Hepatocyte (in vitro differentiated cells): ENCODE results near the gene ERFL. TPM values are rescaled to one million over a fixed set of nuclear protein-coding genes. Genes with fewer than 3 reads are reported as not detected.

ENCODE experiments used
- DNase-seq: peaks from one replicate; pipeline ENCODE4 v3.0.0-alpha.2; 2016; ENCODE audit warnings: low spot score
- H2AFZ ChIP-seq: fragments of 200-600 bp; sonication (generic); 2 replicates; pipeline ENCODE4 v1.6.0; 2016; ENCODE audit warnings: antibody characterized with exemption, mild to moderate bottlenecking
- H3K27ac ChIP-seq: fragments of 200-600 bp; sonication (generic); 2 replicates; pipeline ENCODE4 v1.5.1; 2016; ENCODE audit warnings: mild to moderate bottlenecking
- H3K27me3 ChIP-seq: fragments of 200-600 bp; sonication (generic); 2 replicates; pipeline ENCODE4 v1.6.1; 2016
- H3K36me3 ChIP-seq: fragments of 200-600 bp; sonication (generic); replicated peaks from 2 replicates; pipeline ENCODE4 v1.5.1; 2016; ENCODE audit warnings: low read depth; ENCODE audit not compliant: insufficient read depth
- H3K4me1 ChIP-seq: fragments of 200-600 bp; sonication (generic); 2 replicates; pipeline ENCODE4 v1.5.1; 2016; ENCODE audit warnings: mild to moderate bottlenecking, moderate library complexity; ENCODE audit not compliant: insufficient read depth
- H3K4me2 ChIP-seq: fragments of 200-600 bp; sonication (generic); 2 replicates; pipeline ENCODE4 v1.6.0; 2016
- H3K4me3 ChIP-seq: fragments of 200-600 bp; sonication (generic); 2 replicates; pipeline ENCODE4 v1.5.1; 2016; ENCODE audit warnings: mild to moderate bottlenecking
- H3K79me2 ChIP-seq: fragments of 200-600 bp; sonication (generic); 2 replicates; pipeline ENCODE4 v1.6.0; 2017; ENCODE audit warnings: mild to moderate bottlenecking
- H3K9me2 ChIP-seq: fragments of 200-600 bp; sonication (generic); replicated peaks from 2 replicates; pipeline ENCODE4 v1.6.0; 2017; ENCODE audit warnings: mild to moderate bottlenecking; ENCODE audit not compliant: insufficient read depth
- H3K9me3 ChIP-seq: fragments of 200-600 bp; sonication (generic); 2 replicates; pipeline ENCODE4 v1.5.1; 2016; ENCODE audit warnings: low read depth, mild to moderate bottlenecking
- H4K20me1 ChIP-seq: fragments of 200-600 bp; sonication (generic); 2 replicates; pipeline ENCODE4 v1.6.0; 2016; ENCODE audit warnings: mild to moderate bottlenecking; ENCODE audit not compliant: insufficient read depth, poor library complexity, severe bottlenecking
- CTCF ChIP-seq: fragments of 200-600 bp; sonication (generic); IDR thresholded peaks from 2 replicates; pipeline ENCODE4 v1.5.1; 2016; ENCODE audit warnings: antibody characterized with exemption, mild to moderate bottlenecking; ENCODE audit not compliant: poor library complexity
- EZH2 ChIP-seq: fragments of 200-600 bp; sonication (generic); IDR thresholded peaks from 2 replicates; pipeline ENCODE4 v1.6.1; 2016; ENCODE audit warnings: antibody characterized with exemption, mild to moderate bottlenecking, borderline replicate concordance
- EZH2phosphoT487 ChIP-seq: fragments of 200-600 bp; sonication (generic); IDR thresholded peaks from one replicate; pipeline ENCODE4 v1.6.1; 2018; ENCODE audit warnings: antibody characterized with exemption, mild to moderate bottlenecking, low read depth, moderate library complexity; ENCODE audit not compliant: unreplicated experiment, severe bottlenecking
- WGBS: methylation state at CpG from one replicate; pipeline ENCODE4 v1.1.6; 2016; ENCODE audit warnings: low lambda C conversion rate; ENCODE audit errors: missing lambda C conversion rate; 5-methylcytosine and 5-hydroxymethylcytosine counted together
- polyA plus RNA-seq: library from polyadenylated mRNA; unstranded; fragments of >200 nt; fragmentation: Nextera tagmentation; extraction: Ambion mirVana; gene quantifications from 2 replicates; pipeline ENCODE4 v1.2.1, GENCODE V29; 2016
- total RNA-seq: library from RNA; depleted of rRNA; stranded (reverse); fragments of >200 nt; gene quantifications from 2 replicates; pipeline ENCODE4 v1.2.3, GENCODE V29; 2014

ERFL gene
- total and polyA plus RNA-seq, 2 experiments from 2014 or later: 0.53 TPM; not detected in 1

DNA sequence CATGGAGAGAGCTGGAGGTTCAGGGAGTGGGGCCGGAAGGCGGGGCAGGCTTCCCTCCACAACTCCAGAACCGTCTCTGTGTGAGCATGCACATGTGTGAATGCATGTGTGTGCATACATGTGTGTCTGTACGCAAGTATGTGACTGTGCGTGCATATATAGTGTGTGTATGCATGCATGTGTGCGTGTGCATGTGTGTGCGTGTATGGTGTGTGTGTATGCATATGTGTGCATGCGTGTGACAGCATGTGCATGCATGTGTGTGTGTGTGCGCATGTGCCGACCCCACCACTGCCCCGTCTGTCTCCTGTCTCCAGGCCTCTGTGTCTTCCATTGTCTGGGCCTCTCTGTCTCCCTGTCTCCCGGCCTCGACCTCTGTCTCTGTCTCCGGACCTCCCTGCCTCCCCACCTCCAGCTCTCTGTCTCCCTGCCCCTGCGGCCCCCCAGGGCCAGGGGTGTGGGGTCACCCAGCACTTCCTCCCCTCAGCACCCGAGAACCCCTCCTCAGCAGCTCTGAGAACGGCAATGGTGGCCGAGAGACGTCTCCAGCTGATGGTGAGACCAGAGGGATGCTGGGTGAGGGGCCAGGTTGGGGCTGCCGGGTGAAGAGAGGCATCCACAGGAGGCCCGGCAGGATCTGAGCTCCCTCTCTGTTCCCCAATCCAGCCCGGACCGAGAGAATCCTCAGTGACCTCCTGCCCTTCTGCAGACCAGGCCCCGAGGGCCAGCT, 22.8 kb downstream of the ERFL start:
- DNase-seq: no peak
- no peaks in the 10 kb centered on the region for H3K79me2 ChIP-seq
- no peak overlapping the region for H3K4me3 ChIP-seq
- no peaks in the 10 kb centered on the region for H3K36me3 ChIP-seq
- no peaks in the 10 kb centered on the region for H4K20me1 ChIP-seq
- 89% methylated on average over 20 of the region's 24 CpGs for WGBS
- peaks cover 15% of the 10 kb centered on the region for H3K4me1 ChIP-seq
- TF ChIP-seq CTCF (no peak), EZH2phosphoT487 (no peak), EZH2 (no peak)
- H2AFZ ChIP-seq: no peak overlapping the region
- H3K9me2 ChIP-seq: no peaks in the 10 kb centered on the region
- no peaks in the 10 kb centered on the region for H3K9me3 ChIP-seq
- H3K27me3 ChIP-seq: peaks cover under 1% of the 10 kb centered on the region
- no peak overlapping the region for H3K27ac ChIP-seq
- H3K4me2 ChIP-seq: peak overlapping the region; percentile 50

DNA sequence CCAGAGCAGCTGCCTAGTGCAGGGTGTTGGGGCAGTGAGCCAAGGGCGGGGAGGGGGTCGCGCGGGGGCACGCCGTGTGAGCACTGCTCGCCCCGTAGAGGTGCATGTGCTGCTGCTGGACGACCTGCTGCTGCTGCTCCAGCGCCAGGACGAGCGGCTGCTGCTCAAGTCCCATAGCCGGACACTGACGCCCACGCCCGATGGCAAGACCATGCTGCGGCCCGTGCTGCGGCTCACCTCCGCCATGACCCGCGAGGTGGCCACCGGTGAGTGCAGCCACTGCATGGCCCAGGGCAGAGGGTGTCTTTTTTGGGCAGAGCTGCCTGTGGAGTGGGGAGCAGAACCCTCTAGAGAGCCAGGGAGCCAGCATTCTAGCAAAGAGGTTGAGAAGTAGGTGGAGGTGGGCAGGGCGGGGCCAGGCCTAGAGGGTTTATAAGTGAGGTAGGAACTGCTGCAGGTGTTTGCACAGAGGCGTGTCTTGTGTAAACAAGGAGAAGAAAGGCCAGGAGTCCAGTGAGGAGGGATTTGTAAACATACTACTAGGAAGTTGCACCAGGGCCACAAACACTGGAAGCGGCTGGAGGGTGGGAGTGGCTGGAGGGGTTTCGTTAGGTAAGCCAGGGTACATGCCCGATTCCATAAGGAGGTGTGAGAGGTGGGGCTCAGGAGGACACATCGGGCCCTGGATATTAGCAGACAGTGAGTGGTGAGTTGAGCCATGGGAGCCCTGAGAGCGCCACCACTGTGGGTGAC, 24.0 kb downstream of the ERFL start:
- H3K4me1 ChIP-seq: peaks cover 15% of the 10 kb centered on the region
- H3K27me3 ChIP-seq: no peaks in the 10 kb centered on the region
- H3K4me3 ChIP-seq: no peak overlapping the region
- H3K9me2 ChIP-seq: no peaks in the 10 kb centered on the region
- H3K79me2 ChIP-seq: no peaks in the 10 kb centered on the region
- no peaks in the 10 kb centered on the region for H4K20me1 ChIP-seq
- TF ChIP-seq EZH2phosphoT487 (no peak), EZH2 (no peak), CTCF (no peak)
- H2AFZ ChIP-seq: no peak overlapping the region
- H3K27ac ChIP-seq: peak overlapping the region; percentile 85
- 70% methylated on average over 25 of the region's 30 CpGs for WGBS
- H3K9me3 ChIP-seq: no peaks in the 10 kb centered on the region
- peak overlapping the region; percentile 69 for H3K4me2 ChIP-seq
- peak; percentile 88 for DNase-seq
- H3K36me3 ChIP-seq: no peaks in the 10 kb centered on the region

DNA sequence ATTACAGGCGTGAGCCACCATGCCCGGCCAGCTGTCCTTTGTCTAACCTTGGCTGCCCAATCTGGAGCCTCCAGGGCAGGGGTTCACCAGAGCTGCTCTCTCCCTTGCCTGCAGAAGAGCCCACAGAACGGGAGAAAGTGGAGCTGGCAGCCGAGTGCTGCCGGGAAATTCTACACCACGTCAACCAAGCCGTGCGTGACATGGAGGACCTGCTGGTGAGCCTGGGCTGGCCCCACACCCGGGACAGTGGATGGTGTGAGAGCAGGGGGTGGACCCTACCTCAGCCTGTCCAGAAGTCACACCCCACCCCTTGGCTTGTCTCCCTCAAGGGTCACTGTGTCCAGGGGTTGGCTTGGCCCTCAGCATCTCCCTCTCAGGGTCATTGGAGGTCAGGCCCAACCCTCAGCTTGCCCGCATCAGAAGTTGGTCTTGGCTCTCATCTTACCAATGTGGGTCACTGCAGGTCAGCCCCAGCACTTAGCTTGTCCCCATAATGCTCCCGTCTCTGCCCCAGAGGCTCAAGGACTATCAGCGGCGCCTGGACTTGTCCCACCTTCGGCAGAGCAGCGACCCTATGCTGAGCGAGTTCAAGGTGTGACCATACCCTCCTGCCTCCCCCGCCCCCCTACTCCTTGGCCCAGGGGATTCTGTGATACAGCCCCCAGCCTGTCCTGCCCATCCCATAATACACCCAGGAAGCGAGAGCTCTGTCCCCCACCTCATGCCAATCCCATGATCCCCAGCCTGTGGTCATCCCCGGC, 24.9 kb downstream of the ERFL start:
- Histone ChIP-seq H3K79me2 (no peaks in the 10 kb centered on the region), H3K4me3 (no peak overlapping the region), H3K4me2 (no peak overlapping the region), H2AFZ (no peak overlapping the region), H3K27me3 (no peaks in the 10 kb centered on the region), H3K36me3 (no peaks in the 10 kb centered on the region), H4K20me1 (no peaks in the 10 kb centered on the region), H3K4me1 (peaks cover 15% of the 10 kb centered on the region), H3K27ac (peak overlapping the region; percentile 85), H3K9me3 (no peaks in the 10 kb centered on the region), H3K9me2 (no peaks in the 10 kb centered on the region)
- DNase-seq: no peak
- no peak for TF ChIP-seq CTCF
- WGBS: 95% methylated on average over 17 of the region's 19 CpGs
